ENCODE results near the gene TMEM220. TPM values are rescaled to one million over a fixed set of nuclear protein-coding genes. Genes with fewer than 3 reads are reported as not detected.

The TMEM220 gene
- total RNA-seq (7.2 TPM), polyA plus RNA-seq (8.7 TPM)

- 1% methylated on average over 79 of the region's 79 CpGs for WGBS
- DNase-seq (ENCODE audit: extremely low spot score), result peak; percentile 17
Measured at GRCh38 chr17:10729334-10730193, at the start of gene TMEM220. TMEM220 (minus strand) TSS chr17:10730023; CDS start chr17:10729851, 172 bp downstream.

GRCh38 chr17:10779609-10780008 is 49.8 kb upstream of the TMEM220 start:
- DNase-seq (ENCODE audit: extremely low spot score), result no peak
- H3K27ac ChIP-seq (ENCODE audit: low read depth), result no peak overlapping the region
- H3K36me3 ChIP-seq (ENCODE audit: insufficient read depth), result no peaks in the 10 kb centered on the region
- WGBS, result 88% methylated on average over 2 of the region's 2 CpGs
- H3K4me1 ChIP-seq (ENCODE audit: insufficient read depth), result no peaks in the 10 kb centered on the region
- H3K4me3 ChIP-seq (ENCODE audit: low read depth, low read length), result no peak overlapping the region

More at GRCh38 chr17:10729334-10730193, at the start of gene TMEM220:
- Histone ChIP-seq H3K27ac (ENCODE audit: low read depth) (peak within 1 kb of the TSS; percentile 90), H3K4me3 (ENCODE audit: low read depth, low read length) (peak within 1 kb of the TSS; percentile 50), H3K36me3 (ENCODE audit: insufficient read depth) (peaks cover 5% of the 10 kb centered on the region), H3K4me1 (ENCODE audit: insufficient read depth) (no peaks in the 10 kb centered on the region)

- Histone ChIP-seq H3K4me3 (ENCODE audit: low read depth, low read length) (no peak overlapping the region), H3K4me1 (ENCODE audit: insufficient read depth) (no peaks in the 10 kb centered on the region), H3K36me3 (ENCODE audit: insufficient read depth) (no peaks in the 10 kb centered on the region), H3K27ac (ENCODE audit: low read depth) (no peak overlapping the region)
- no peak for DNase-seq (ENCODE audit: extremely low spot score)
- 79% methylated on average over 6 of the region's 6 CpGs for WGBS
Measured at GRCh38 chr17:10777890-10778289, 48.1 kb upstream of the TMEM220 start.

- no peak for DNase-seq (ENCODE audit: extremely low spot score)
Measured at GRCh38 chr17:10777131-10777807, 47.4 kb upstream of the TMEM220 start.

GRCh38 chr17:10776381-10776780 is 46.6 kb upstream of the TMEM220 start:
- no peak overlapping the region for H3K27ac ChIP-seq (ENCODE audit: low read depth)
- H3K4me1 ChIP-seq (ENCODE audit: insufficient read depth), result no peaks in the 10 kb centered on the region
- WGBS, result 44% methylated on average over 2 of the region's 2 CpGs

More at GRCh38 chr17:10777131-10777807, 47.4 kb upstream of the TMEM220 start:
- no peak overlapping the region for H3K27ac ChIP-seq (ENCODE audit: low read depth)
- H3K4me3 ChIP-seq (ENCODE audit: low read depth, low read length), result no peak overlapping the region
- no peaks in the 10 kb centered on the region for H3K4me1 ChIP-seq (ENCODE audit: insufficient read depth)
- H3K36me3 ChIP-seq (ENCODE audit: insufficient read depth), result no peaks in the 10 kb centered on the region
- 88% methylated on average over 11 of the region's 11 CpGs for WGBS

GRCh38 chr17:10775740-10776356 is 46.0 kb upstream of the TMEM220 start:
- Histone ChIP-seq H3K4me1 (ENCODE audit: insufficient read depth) (no peaks in the 10 kb centered on the region), H3K36me3 (ENCODE audit: insufficient read depth) (no peaks in the 10 kb centered on the region), H3K4me3 (ENCODE audit: low read depth, low read length) (no peak overlapping the region), H3K27ac (ENCODE audit: low read depth) (no peak overlapping the region)
- 68% methylated on average over 5 of the region's 5 CpGs for WGBS
- DNase-seq (ENCODE audit: extremely low spot score), result no peak

More at GRCh38 chr17:10776381-10776780, 46.6 kb upstream of the TMEM220 start:
- H3K4me3 ChIP-seq (ENCODE audit: low read depth, low read length), result no peak overlapping the region
- DNase-seq (ENCODE audit: extremely low spot score), result no peak
- no peaks in the 10 kb centered on the region for H3K36me3 ChIP-seq (ENCODE audit: insufficient read depth)

GRCh38 chr17:10775058-10775457 is 45.2 kb upstream of the TMEM220 start:
- no peak for DNase-seq (ENCODE audit: extremely low spot score)
- Histone ChIP-seq H3K4me3 (ENCODE audit: low read depth, low read length) (no peak overlapping the region), H3K36me3 (ENCODE audit: insufficient read depth) (no peaks in the 10 kb centered on the region), H3K27ac (ENCODE audit: low read depth) (no peak overlapping the region), H3K4me1 (ENCODE audit: insufficient read depth) (no peaks in the 10 kb centered on the region)
- WGBS, result 92% methylated on average over 4 of the region's 4 CpGs

GRCh38 chr17:10773391-10773790 is 43.6 kb upstream of the TMEM220 start:
- no peak overlapping the region for H3K27ac ChIP-seq (ENCODE audit: low read depth)
- no peak for DNase-seq (ENCODE audit: extremely low spot score)
- H3K36me3 ChIP-seq (ENCODE audit: insufficient read depth), result no peaks in the 10 kb centered on the region
- 71% methylated on average over 2 of the region's 2 CpGs for WGBS
- H3K4me3 ChIP-seq (ENCODE audit: low read depth, low read length), result no peak overlapping the region
- no peaks in the 10 kb centered on the region for H3K4me1 ChIP-seq (ENCODE audit: insufficient read depth)

- no peak overlapping the region for H3K4me3 ChIP-seq (ENCODE audit: low read depth, low read length)
- WGBS, result 43% methylated on average over 9 of the region's 9 CpGs
- DNase-seq (ENCODE audit: extremely low spot score), result no peak
- no peaks in the 10 kb centered on the region for H3K36me3 ChIP-seq (ENCODE audit: insufficient read depth)
- no peaks in the 10 kb centered on the region for H3K4me1 ChIP-seq (ENCODE audit: insufficient read depth)
- no peak overlapping the region for H3K27ac ChIP-seq (ENCODE audit: low read depth)
Measured at GRCh38 chr17:10772425-10773380, 42.9 kb upstream of the TMEM220 start.

- no peak overlapping the region for H3K27ac ChIP-seq (ENCODE audit: low read depth)
- no peak for DNase-seq (ENCODE audit: extremely low spot score)
- H3K4me3 ChIP-seq (ENCODE audit: low read depth, low read length), result no peak overlapping the region
- 88% methylated on average over 2 of the region's 2 CpGs for WGBS
- no peaks in the 10 kb centered on the region for H3K4me1 ChIP-seq (ENCODE audit: insufficient read depth)
- H3K36me3 ChIP-seq (ENCODE audit: insufficient read depth), result no peaks in the 10 kb centered on the region
Measured at GRCh38 chr17:10771148-10771547, 41.3 kb upstream of the TMEM220 start.

- H3K4me3 ChIP-seq (ENCODE audit: low read depth, low read length), result no peak overlapping the region
- DNase-seq (ENCODE audit: extremely low spot score), result no peak
- no peak overlapping the region for H3K27ac ChIP-seq (ENCODE audit: low read depth)
- WGBS, result 91% methylated on average over 6 of the region's 6 CpGs
- no peaks in the 10 kb centered on the region for H3K4me1 ChIP-seq (ENCODE audit: insufficient read depth)
- H3K36me3 ChIP-seq (ENCODE audit: insufficient read depth), result no peaks in the 10 kb centered on the region
Measured at GRCh38 chr17:10769840-10770239, 40.0 kb upstream of the TMEM220 start.

- no peaks in the 10 kb centered on the region for H3K4me1 ChIP-seq (ENCODE audit: insufficient read depth)
- no peak for DNase-seq (ENCODE audit: extremely low spot score)
- no peak overlapping the region for H3K4me3 ChIP-seq (ENCODE audit: low read depth, low read length)
- 75% methylated on average over 2 of the region's 2 CpGs for WGBS
- no peak overlapping the region for H3K27ac ChIP-seq (ENCODE audit: low read depth)
- no peaks in the 10 kb centered on the region for H3K36me3 ChIP-seq (ENCODE audit: insufficient read depth)
Measured at GRCh38 chr17:10768750-10769251, 39.0 kb upstream of the TMEM220 start.

GRCh38 chr17:10767232-10767631 is 37.4 kb upstream of the TMEM220 start:
- Histone ChIP-seq H3K27ac (ENCODE audit: low read depth) (no peak overlapping the region), H3K36me3 (ENCODE audit: insufficient read depth) (no peaks in the 10 kb centered on the region), H3K4me3 (ENCODE audit: low read depth, low read length) (no peak overlapping the region), H3K4me1 (ENCODE audit: insufficient read depth) (no peaks in the 10 kb centered on the region)
- no peak for DNase-seq (ENCODE audit: extremely low spot score)
- WGBS, result 86% methylated on average over 4 of the region's 4 CpGs
